Stimulated activated CD8-positive, alpha-beta memory T cell treated with anti-CD3 and anti-CD28 coated beads, Interleukin-15, amount 100 ng/mL, for 4 hours (primary cell): ENCODE data around the gene NAV3.

Experiments used
- DNase-seq, 2 donors: peaks; one replicate each; pipeline ENCODE4 v3.0.0-alpha.2; 2020; ENCODE audit warnings: low read depth in 2 of 2

Gene NAV3

GRCh38 chr12:78118036-78118435 is 287.3 kb downstream of the NAV3 start:
- DNase-seq = no peak

GRCh38 chr12:78118486-78118885 is 287.8 kb downstream of the NAV3 start:
- DNase-seq = no peak

- DNase-seq = no peak
Observed at GRCh38 chr12:78119351-78119918, 288.7 kb downstream of the NAV3 start.

GRCh38 chr12:78120306-78120705 is 289.6 kb downstream of the NAV3 start:
- DNase-seq = no peak

GRCh38 chr12:78120866-78121560 is 290.3 kb downstream of the NAV3 start:
- DNase-seq = no peak

- DNase-seq = no peak
Observed at GRCh38 chr12:78121969-78122610, 291.4 kb downstream of the NAV3 start.

GRCh38 chr12:78128211-78128610 is 297.5 kb downstream of the NAV3 start:
- no peak for DNase-seq

- no peak for DNase-seq
Observed at GRCh38 chr12:78143717-78144116, 313.0 kb downstream of the NAV3 start.

- no peak for DNase-seq
Observed at GRCh38 chr12:78145398-78145797, 314.7 kb downstream of the NAV3 start.

- DNase-seq = no peak
Observed at GRCh38 chr12:78146365-78146772, 315.7 kb downstream of the NAV3 start.

- DNase-seq = no peak
Observed at GRCh38 chr12:78149459-78149858, 318.8 kb downstream of the NAV3 start.

GRCh38 chr12:78155546-78155945 is 324.9 kb downstream of the NAV3 start:
- DNase-seq = no peak

- DNase-seq = no peak
Observed at GRCh38 chr12:78156751-78157150, 326.1 kb downstream of the NAV3 start.

- no peak for DNase-seq
Observed at GRCh38 chr12:78157199-78157598, 326.5 kb downstream of the NAV3 start.

GRCh38 chr12:78164154-78164553 is 333.5 kb downstream of the NAV3 start:
- no peak for DNase-seq

- no peak for DNase-seq
Observed at GRCh38 chr12:78167510-78167909, 336.8 kb downstream of the NAV3 start.

GRCh38 chr12:78171061-78171460 is 340.4 kb downstream of the NAV3 start:
- no peak for DNase-seq

GRCh38 chr12:78176643-78177042 is 345.9 kb downstream of the NAV3 start:
- no peak for DNase-seq

- no peak for DNase-seq
Observed at GRCh38 chr12:78177298-78177697, 346.6 kb downstream of the NAV3 start.

- DNase-seq = no peak
Observed at GRCh38 chr12:78179346-78179745, 348.7 kb downstream of the NAV3 start.

GRCh38 chr12:78181544-78182162 is 351.0 kb downstream of the NAV3 start:
- DNase-seq = no peak

- DNase-seq = no peak
Observed at GRCh38 chr12:78183824-78184223, 353.1 kb downstream of the NAV3 start.

GRCh38 chr12:78185109-78185508 is 354.4 kb downstream of the NAV3 start:
- DNase-seq = no peak
